AML-193 (cell line): ENCODE data around the gene IL2RG.

ENCODE experiments used
- DNase-seq, 2 experiments: peaks; one replicate each; lab custom pipeline; 2025; lab: John Stamatoyannopoulos, UW

IL2RG gene

DNA sequence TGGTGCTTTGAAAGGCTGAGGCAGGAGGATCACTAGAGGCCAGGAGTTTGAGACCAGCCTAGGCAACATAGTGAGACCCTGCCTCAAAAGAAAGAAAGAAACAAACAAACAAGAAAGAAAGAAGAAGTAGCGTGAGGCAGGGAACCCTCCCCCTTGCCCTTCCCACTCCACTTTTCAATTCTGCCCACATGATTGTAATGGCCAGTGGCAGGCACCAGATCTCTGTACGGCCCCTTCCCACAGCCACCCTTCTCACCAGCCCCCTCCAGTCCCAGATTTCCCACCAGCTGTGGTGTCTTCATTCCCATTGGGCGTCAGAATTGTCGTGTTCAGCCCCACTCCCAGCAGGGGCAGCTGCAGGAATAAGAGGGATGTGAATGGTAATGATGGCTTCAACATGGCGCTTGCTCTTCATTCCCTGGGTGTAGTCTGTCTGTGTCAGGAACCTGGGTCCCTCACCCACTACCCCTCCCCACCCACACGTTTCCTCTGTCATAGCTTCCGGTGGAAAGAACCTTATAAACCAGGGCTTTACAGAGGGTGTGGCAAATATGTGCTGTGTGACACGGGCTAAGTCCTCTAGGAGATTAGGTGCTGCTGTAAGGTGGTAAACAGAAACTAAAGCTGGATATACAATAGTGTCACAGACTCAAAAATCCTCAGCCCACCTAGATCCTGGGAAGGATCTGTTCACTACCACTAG is at the start of gene IL2RG:
IL2RG (minus strand) TSS at position 437 of the 703 bp plus-strand sequence; CDS start at position 399, 38 bp downstream.
- DNase-seq: peak; percentile 7 to 31

DNA sequence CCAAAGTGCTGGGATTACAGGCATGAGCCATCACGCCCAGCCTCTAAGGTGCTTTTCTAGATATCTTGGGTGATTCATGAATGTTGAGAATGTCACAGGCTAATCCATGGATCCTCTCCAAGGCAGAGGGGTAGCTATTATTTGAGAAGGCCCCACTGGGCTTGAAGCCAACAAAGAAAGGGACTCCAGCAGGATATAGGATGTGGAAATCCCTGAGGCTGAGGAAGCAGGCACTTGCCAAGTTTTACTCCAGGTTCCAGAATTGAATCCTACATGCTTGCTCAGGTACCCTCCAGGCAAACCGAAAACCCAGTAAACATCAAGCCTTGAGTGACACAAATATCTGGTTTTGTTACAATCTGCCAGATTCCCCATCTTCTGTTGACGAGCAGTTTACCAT is 49.1 kb upstream of the IL2RG start:
- DNase-seq: no peak

DNA sequence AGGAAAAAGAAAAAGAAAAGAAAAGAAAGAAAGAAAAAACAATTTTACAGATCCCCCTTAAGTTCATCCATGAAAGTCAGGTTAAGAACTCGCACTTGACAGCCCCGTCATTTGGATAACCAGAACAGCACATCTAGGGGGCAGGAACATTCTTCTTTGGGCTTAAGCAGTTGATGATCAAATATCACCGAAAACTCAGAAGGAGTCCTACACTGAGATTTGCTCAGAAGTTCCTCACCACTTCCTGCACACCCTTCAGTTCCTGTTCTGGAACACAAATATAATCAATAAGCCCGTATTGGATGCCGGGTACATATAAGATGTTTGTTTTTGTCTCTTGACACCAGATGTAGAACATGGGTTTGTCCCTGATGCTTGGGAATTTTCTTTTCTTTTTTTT is 48.0 kb upstream of the IL2RG start:
- no peak for DNase-seq

DNA sequence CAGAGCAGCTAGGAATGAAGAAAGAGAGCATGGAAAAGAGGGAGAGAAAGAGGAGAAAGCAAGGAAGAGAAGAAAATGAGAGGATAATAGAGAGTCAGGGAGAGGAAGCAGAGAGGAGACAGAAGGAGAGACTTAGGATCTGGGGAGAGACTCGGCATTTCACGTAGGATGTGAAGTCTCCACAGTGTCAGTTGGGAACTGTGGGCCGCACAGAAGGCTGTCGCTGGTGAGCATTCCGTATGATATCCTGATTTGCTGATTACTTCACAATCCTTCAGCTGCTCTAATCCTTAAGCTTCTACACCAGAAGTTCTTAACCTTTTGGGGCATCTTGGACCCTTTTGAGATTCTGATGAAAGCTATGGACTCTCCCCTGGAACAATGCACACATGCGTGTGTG is 47.2 kb upstream of the IL2RG start:
- no peak for DNase-seq

DNA sequence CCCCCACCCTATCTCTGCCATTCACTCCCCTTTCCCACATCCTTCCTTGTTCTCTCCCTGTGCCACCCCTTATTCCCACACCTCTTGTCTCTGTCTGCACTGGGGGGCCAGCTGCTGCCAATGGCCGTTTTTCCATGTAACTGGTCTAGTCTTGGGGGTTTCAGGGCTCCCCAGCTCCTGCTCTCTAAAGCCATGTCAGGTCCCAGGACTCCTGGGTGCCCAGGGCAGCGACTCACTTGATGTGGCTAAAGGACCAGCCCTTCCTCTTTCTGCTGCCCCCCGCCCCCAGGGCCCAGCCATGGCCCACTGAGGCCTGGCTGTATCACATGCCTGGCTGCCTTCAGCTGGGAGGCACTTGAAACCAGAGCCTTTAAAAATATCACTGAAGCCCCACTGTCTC is 43.3 kb upstream of the IL2RG start:
- no peak for DNase-seq

DNA sequence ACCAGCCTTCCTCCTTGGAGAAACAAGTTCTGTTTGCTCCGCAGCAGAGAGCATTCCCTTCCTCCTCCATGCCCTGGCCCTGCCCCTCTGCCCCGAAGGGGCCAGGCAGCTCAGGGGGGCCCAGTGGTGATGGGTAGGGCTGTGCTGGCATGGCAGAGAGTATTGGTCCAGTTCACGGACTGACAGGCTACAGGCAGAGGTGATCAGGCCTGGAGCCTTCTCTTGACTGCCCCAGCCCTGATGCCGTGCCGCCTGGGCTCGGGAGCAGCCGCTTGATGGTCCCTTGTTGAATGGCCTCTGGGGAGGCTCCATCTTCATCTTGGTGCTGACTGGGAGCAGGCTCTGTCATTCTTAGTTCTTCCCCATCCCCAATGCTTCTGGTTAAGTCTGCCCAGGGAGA is 42.8 kb upstream of the IL2RG start:
- DNase-seq: no peak

DNA sequence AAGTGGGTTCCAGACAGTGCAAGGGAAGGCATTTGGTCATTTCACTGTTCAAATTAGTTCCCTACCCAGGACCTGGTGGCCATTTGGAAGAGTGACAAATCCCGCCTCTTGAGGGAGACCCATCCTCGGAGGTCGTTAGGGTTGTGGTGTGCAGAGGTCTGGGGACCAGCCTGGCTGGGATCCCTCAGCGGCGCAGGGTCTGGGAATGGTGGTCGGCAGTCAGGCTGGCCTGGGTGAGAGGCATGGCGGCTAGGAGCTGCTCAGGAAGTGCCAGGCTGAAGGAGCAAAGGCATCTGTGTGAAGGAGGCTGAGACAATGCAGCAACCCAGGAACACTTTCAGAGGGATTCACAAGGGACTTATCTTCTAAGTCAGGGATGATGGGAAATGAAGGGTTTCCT is 40.0 kb upstream of the IL2RG start:
- DNase-seq: no peak

DNA sequence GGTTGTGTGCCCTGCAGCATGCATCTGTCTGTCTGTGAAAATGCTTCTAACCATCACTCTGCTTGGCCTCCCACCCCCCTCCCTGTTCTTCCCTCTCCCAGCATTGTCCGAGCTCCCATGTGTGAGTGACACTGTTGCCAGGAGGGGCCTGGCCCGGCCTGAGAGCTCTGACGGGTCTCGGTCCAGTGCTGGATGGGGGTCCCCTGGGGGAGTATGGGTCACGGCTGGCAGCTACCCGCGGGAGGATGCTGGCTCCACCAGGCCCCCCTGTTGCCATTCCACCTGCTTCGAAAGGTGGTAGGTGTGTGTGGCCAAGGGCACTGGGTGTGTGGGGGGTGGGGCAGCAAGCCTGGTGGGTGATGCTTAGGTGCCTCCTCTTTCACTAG is 36.9 kb upstream of the IL2RG start:
- DNase-seq: no peak

DNA sequence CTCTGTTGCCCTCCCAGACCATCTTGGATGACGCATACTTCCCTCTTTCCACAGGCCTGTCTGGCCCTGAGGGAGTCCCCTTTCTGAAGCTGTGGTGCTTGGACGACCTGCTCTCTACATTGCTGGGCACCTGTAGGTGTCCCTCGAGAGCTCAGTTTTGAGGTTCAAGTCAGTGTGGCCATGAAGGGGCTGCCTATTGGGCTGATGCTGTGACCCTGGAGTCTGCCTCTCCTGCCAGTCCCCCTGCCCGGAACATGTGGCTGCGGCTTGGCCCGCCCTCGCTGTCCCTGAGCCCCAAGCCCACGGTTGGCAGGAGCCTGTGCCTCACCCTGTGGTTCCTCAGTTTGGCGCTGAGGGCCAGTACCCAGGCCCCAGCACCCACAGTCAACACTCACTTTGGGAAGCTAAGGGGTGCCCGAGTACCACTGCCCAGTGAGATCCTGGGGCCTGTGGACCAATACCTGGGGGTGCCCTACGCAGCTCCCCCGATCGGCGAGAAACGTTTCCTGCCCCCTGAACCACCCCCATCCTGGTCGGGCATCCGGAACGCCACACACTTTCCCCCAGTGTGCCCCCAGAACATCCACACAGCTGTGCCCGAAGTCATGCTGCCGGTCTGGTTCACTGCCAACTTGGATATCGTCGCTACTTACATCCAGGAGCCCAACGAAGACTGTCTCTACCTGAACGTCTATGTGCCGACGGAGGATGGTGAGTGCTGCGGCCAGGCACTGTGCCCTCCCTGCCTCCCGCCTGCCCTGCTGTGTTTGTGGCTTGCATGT is 36.3 kb upstream of the IL2RG start:
- no peak for DNase-seq

DNA sequence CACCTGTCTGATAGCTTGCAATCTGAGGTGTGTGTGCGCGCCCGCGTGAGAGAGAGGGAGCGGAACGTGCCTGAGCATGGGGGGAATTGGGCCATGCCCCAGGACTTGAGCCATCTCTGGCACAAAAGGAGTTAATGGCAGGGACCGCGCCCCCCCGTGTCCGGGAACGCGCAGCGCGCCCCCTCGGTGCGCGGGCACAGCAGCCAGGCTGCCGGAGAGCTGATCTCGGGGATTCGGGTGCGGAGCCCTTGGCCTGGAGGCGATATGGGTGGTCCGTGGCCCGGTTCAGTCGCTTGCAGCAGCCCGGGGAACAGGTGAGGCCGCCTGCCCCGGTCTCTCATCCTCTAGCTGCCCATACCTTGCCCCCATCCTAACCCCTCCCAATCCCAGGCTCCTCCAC is 33.3 kb upstream of the IL2RG start, which contains the start of gene NLGN3:
NLGN3 (plus strand) TSS at position 191 of the 400 bp plus-strand sequence. CDS start 2,909 bp downstream, outside the sequence.
- DNase-seq: no peak

DNA sequence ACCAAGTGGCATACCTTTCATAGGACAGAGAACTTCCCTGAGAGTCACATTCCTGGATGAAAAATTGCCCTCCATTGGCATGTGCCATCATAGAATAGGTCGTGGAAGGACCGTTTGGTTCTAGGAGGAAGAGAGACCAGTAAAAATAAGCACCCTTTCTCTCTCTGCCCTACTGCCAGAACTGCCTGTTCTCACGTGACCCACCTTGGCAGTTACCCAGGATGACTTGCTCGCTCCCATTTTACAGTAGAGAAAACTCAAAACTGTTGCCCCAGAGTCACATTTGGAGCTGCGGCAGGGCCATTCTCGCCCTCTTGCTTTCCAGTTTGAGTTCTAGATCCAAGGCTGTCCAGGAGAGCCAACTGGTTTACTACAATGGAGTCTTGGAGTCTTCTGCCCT is 32.1 kb upstream of the IL2RG start:
- no peak for DNase-seq

DNA sequence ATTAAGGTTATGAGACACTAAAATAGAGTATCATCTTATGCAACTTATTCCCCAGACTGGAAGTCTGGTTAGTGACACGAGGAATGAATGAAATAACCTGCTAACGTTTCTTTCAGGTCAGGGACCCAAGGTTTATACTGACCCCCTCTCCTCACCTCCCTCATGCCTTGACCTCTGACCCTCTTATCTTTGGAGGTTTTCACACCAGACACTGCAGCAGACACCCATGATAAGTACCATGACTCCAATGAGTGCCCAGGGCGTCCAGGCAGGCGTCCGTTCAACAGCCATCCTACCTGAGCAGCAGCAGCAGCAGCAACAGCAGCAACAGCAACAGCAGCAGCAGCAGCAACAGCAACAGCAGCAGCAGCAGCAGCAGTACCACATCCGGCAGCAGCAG is 29.1 kb upstream of the IL2RG start:
- DNase-seq: no peak

DNA sequence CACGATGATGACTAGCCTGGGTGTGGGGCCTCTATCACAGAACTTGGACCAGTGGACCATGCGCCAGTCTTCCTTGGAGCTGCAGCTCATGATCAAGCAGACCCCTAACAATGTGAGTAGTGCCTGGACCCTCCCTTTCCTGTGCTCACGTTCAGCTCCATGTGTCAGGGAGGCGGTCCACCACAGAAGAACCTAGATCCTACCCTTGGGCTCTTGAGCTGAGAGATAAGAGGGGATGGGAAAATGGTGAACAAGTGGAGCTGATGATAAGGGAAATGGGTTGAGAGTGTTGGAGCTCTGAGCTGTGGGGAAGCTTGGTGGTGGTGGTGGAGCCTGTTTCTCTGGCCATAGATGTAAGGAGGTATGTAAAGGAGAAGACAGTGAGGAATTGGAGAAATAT is 20.1 kb upstream of the IL2RG start:
- DNase-seq: no peak

DNA sequence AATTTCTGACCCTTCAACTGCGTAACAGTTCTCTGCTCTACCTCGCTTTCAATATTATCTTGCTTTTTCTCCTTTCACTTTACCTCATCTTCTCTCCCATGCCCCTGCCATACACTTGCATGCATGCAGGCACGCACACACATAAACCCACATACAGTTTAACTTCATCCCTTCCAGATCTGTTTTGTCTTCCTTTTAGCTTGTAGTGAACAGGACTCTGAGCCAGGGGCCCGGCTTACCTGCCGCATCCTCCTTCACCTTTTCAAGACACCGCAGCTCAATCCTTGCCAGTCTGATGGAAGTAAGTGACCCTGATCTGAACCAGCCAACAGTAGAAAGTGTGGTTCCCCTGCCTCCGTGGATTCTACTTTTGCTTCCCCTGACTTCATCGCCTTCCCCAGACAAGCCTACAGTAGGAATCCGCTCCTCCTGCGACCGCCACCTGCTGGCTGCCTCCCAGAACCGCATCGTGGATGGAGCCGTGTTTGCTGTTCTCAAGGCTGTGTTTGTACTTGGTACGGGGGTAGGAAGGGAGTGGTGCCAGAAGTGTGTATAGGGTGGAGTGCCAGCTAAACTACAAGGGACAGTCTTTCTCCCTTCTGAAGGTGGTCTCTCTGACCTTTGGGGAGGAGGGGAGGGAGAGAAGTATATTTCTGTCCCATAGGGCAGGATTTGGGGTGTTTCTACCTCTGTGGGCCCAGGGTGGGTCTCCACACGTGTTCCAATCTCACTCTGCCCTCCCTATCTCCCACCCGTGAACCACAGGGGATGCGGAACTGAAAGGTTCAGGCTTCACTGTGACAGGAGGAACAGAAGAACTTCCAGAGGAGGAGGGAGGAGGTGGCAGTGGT is 17.8 kb upstream of the IL2RG start:
- peak; percentile 24 to 47 for DNase-seq

DNA sequence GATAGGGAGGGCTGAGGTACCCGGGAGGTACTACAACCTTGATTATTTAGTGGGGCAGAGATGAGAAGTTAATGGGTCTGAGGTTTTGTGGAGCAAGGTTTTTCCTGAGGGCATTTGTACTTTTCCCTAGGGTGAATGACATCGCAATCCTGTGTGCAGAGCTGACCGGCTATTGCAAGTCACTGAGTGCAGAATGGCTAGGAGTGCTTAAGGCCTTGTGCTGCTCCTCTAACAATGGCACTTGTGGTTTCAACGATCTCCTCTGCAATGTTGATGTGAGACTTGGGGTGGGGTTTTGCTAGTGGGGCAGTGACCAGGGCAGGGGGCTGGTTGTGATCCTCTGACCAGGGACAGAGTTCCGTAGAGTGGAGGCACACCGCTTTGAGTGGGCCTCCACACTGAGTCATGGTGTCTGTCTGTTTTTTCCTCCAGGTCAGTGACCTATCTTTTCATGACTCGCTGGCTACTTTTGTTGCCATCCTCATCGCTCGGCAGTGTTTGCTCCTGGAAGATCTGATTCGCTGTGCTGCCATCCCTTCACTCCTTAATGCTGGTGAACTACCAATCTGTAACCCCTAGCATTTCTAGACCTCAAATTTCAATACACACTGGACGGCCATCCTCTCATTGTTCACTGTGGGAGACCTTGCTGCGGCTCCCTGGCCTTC is 16.9 kb upstream of the IL2RG start:
- DNase-seq: no peak

DNA sequence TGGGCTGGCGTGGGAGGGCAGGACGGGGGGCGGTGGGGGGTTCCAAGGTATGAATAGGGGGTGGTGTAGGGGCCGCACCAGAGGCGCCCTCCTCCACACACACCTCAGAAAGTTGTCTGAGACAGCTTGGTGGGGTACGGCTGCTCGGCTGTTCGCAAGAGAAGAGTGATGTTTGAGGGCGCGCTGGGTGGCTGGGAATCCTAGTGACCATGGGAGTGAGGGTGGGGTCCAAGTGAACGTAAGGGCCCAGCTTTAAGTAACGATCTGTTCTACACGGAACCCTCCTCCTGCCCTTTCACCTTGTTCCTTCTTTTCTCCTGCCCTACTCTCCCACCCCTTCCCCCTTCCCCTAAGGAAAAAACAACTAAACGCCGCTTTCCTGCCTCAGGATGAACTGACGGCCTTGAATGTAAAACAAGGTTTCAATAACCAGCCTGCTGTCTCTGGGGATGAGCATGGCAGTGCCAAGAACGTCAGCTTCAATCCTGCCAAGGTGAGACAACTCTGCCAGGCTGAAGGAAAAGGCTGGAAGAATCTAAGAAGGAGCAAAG is 7.7 kb upstream of the IL2RG start:
- no peak for DNase-seq

DNA sequence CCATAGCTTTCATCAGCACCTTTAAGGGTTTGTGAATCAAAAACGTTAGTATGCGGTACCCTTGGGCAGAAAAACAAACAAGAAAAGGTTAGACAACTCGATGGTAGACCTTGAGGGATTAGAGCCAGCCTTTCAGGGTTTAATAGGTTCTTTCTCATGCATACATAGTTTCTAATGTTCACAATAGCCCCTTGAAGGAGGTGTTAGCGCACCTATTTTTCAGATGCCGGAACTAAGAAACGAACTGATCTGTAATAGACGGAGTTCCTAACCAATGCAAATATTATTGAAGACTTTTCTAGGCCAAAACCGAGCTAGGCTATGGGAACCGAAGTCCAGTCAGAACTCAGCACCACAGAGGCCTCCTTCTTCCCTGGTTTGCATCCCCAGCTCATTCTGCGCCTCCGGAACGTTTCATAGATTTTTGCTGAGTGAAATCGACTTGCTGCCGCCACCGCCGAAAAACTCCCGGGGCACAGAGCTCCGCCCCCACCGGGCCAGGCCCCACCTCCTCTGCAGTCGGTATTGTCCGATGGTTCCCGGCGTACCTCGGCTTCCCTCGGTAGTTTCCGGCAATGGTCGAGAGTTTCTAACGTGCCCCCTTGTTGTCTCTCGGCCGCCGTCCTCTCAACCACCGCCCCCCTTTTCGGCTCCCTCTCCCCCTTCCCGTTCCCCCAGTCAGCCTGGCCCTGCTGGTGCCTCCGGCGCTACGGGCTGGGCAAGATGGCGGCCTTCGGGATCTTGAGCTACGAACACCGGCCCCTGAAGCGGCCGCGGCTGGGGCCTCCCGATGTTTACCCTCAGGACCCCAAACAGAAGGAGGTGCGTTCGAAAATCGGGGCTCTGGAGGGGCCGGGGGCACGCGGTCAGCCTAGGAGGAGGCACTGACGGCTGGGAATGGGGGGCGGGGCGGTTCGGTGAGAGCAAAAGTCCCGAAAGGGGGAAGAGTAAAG is 6.9 kb upstream of the IL2RG start, which contains the start of gene MED12:
MED12 (plus strand) TSS at position 565 of the 953 bp plus-strand sequence; CDS start at position 724, 159 bp downstream.
- peak; percentile 26 to 39 for DNase-seq

DNA sequence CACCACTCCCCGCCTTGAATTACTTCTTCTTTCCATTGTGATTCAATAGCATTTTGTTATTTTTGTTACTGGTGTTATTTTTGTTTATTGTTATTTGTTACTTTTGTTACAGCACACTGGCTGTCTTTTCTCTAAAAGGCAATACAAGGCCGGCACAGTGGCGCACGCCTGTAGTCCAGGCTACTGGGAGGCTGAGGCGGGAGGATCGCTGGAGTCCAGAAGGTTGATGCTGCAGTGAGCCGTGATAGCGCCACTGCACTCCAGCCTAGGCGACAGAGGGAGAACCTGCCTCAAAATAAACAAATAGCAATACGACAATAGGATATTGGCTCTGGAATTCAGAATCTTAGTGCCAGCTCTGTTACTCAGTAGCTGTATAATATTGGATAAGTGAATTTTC is 6.0 kb upstream of the IL2RG start:
- DNase-seq: no peak

DNA sequence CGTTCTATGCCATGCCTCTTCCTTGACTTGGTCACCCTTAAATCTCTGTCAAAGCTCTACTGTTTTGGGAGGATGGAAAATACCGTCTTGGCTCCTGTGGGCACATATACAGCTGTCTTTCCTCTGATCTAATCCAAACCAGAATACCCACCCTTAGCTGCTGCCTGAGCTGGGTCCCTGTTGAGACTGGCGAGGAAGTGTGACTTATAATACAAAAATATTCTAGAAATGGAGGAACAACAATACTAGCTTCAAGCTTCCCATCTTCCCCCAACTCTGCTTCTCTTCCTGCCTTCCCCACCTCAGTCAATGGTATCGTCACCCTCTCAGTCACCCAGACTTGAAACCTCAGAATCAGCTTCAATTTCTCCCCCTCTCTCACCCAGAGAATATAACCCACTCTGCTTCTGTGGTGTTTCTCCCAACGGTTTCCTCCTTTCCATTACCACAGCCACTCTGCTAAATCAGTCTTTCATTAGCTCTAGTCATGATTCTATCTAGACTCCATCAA is 599 bp upstream of the IL2RG start:
- DNase-seq: no peak

DNA sequence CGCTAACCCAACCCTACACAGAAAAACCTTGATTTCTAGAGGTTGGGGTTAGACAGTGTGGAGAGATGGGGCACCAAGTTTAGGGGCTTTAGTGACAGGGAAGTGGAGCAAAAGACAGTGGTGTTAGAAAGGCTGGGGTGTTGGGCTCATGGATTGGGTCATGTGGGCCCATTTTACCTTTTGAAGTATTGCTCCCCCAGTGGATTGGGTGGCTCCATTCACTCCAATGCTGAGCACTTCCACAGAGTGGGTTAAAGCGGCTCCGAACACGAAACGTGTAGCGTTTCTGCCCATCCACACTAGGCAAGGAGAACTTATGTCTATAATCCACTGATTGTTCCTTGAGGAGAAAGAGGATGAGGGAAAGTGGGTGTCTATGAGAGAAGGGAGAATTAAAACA is 2.3 kb downstream of the IL2RG start:
- no peak for DNase-seq
